NK-92 (cell line): ENCODE results near the gene NCEH1.
"Not testable (repeated sequence)": the region's sequence is repeated elsewhere in the genome, so short reads cannot be mapped to it uniquely, and the experiment has no call there.

Experiments used
- DNase-seq: peaks from one replicate; lab custom pipeline; 2025; ENCODE audit not compliant: unreplicated experiment; lab: John Stamatoyannopoulos, UW

NCEH1 gene

GRCh38 chr3:172707967-172708366 lies 2.9 kb downstream of the NCEH1 start:
- DNase-seq, result no peak

- DNase-seq, result no peak
These were observed 3.8 kb downstream of the NCEH1 start for GRCh38 chr3:172707030-172707429.

DNA sequence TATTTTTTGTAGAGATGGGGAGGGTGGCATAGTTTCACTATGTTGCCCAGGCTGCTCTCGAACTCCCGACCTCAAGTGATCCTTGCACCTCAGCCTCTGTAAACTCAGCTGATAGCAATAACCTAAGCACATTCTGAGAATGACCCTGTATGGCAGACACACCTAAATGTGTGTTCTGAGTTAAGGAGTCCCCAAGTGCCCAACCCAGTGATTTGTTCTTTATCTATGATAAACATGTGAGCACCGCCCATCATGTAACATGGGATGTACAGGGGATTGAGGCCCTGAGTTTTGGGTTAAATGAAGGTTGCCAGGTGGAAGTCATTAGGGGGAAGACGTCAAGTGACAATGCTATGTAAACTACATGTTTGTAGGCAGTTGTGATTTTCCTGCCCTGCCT lies 5.7 kb downstream of the NCEH1 start:
- no peak for DNase-seq

DNA sequence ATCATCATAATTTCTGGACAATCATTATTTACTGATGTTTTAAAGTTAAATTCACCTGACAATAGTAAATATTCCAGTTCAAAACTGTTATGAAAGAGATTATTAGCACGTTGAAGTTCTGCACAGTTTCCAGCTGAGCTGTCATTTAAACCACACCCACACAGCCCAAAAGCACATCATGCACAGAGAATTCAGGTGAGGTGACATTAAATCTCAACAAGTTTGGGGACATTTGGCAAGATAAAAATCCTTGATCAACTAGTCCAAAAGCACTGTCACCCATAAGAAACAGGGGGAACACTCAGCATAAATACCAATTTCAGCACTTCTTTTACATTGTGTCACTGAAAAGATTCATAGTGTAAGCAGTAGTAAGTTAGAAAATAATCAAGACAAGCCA lies 6.9 kb downstream of the NCEH1 start:
- DNase-seq, result no peak

GRCh38 chr3:172702731-172703130 lies 8.1 kb downstream of the NCEH1 start:
- not testable (repeated sequence) for DNase-seq

GRCh38 chr3:172702256-172702655 lies 8.6 kb downstream of the NCEH1 start:
- no peak for DNase-seq

DNA sequence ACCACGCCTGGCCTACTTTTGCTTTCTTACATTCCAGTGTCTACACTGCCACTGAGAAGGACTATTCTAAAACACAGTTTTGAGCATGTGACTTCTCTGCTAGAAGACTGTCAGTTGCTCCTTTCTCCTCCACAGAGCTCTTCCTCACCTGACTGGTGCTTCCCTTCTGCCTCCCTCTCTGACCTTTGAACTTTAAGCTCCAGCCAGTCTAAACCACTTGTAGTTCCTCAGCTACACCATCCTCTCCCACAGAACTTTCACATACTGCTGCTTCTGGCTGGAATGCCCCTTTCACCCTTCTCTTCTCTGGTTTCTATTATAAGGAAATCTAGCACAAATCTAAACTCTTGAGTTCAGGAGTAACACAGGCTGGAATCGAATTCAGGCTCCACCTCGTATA lies 9.1 kb downstream of the NCEH1 start:
- DNase-seq, result no peak

- no peak for DNase-seq
These were observed 9.9 kb downstream of the NCEH1 start for GRCh38 chr3:172700936-172701455.

GRCh38 chr3:172700256-172700655 lies 10.6 kb downstream of the NCEH1 start:
- DNase-seq, result no peak

DNA sequence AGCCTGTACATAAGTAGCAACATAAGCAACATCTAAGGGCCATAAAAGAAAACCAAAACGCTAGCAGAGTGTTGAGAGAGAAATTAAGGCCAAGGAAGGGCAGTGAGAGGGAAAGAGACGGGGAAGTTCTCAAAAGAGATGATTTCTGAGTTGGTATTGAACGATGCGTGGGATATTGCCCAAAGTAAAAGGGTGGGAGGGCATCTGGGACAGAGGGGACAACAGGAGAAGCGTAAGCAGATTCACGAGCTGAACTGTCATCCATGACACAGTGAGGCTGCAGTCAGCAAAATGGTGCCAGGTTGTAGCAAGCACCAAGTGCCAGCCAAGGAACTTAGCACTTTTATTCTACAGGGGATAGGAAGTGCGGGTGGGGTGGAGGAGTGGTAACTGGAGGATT lies 11.8 kb downstream of the NCEH1 start:
- no peak for DNase-seq

DNA sequence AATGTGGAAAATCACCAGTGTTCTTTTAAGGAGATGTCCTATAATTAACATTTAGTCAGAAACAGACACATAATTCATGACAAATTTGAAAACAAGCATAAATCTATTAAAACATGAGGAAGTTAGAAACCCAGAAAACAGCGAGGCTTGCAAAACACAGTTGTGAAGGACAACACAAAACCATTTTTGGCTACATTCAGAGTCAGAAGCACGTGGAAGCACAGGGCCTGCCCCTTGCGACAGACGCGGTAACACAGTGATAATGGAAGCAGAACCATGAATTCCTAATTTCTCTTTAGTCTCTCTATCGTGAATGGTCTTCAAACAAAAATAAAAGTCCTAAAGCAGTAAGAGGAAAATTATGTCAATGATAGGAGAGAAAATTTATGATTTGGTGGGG lies 12.2 kb downstream of the NCEH1 start:
- no peak for DNase-seq

- DNase-seq, result no peak
These were observed 13.3 kb downstream of the NCEH1 start for GRCh38 chr3:172697558-172697957.

DNA sequence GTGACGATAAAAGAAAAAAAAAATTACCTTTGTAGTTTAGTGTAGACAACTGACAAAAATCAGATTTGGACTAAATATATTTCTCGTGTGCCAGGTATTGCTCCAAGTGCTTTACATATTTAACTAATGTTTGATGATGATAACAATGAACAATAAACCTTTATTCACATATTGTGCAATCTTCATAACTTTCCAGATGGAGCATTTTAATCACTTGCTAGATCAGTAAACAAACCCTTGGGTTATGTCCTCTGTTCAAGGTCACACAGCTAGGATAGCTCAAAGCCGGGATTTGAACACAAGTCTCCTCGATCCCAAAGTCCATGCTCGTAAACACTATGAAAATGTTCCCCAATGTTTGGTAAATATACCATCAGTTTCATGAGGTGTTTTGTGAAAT lies 14.5 kb downstream of the NCEH1 start:
- DNase-seq, result no peak

- no peak for DNase-seq
These were observed 16.2 kb downstream of the NCEH1 start for GRCh38 chr3:172694573-172695246.

GRCh38 chr3:172692751-172693338 lies 18.0 kb downstream of the NCEH1 start:
- no peak for DNase-seq

DNA sequence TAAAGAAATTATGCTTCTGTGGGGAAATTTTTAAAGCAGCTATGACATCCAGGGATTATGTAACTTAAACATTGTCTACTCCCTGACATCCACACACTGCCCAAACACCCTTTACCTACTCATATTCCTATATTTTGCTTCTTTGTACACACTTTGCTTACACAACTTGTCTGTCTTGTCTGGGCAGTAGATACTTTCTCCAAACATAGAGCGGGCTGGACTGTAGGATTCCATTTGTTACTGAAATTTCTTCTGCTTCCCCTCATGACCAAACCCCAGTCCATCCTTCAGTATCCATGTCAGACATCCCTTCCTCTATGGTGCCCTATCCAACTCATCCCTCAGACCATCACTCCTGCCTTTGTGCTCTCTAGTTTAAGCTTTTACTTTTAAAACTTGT lies 19.9 kb downstream of the NCEH1 start:
- no peak for DNase-seq

- DNase-seq, result no peak
These were observed 22.3 kb downstream of the NCEH1 start for GRCh38 chr3:172688588-172688987.

GRCh38 chr3:172687501-172687900 lies 23.4 kb downstream of the NCEH1 start:
- DNase-seq, result no peak

GRCh38 chr3:172685331-172686214 lies 25.3 kb downstream of the NCEH1 start:
- no peak for DNase-seq

DNA sequence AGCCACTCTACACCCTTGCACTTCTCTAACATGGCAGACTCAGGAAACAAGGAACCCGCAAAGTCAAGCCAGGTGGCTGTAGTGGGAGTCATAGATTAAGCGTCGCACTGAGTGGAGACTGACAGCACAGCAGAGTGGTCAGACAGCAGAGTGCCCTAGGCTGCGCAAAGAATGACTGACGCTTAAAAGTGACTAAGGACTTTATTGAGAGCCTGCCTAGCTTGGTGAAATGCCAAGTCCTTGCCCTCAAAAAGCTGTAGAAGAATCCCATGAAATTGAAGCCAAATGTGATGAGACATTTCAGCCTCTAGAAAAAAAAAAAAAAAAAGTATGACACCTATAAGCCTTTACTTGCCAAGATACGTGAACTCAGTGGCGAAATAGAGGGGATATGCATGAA lies 30.2 kb downstream of the NCEH1 start:
- no peak for DNase-seq

DNA sequence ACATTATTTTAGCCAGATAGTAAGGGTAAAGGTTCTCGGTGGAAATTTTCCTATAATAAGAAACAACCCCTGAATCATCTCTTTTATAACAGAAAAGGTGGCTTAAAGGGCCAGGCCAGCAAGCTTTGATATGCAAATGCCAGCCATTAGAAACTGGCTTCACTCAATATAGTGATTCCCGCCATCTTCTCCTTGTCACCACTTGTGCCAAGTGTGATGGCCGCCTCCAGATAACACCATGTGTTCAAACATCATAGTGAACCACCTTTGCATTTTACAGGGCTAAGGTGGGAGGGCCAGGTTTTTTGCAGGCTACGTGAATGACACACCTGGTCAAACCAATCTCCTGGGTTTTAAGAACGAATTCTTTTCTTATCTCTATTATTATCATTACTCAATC lies 31.3 kb downstream of the NCEH1 start:
- no peak for DNase-seq

GRCh38 chr3:172678068-172678467 lies 32.8 kb downstream of the NCEH1 start:
- DNase-seq, result no peak
